ENCODE measurements around the gene LRRC27. TPM values are rescaled to one million over a fixed set of nuclear protein-coding genes. Genes with fewer than 3 reads are reported as not detected.

Gene LRRC27
- total and polyA plus RNA-seq, 10 donors, result 6.1 to 29.9 (median 16.6) TPM

GRCh38 chr10:132329565-132330485, 2.2 kb upstream of the LRRC27 start:
- TF ChIP-seq CTCF (IDR thresholded peaks at IDR 0.05 in 8 of 11, conservative IDR thresholded peaks at IDR 0.05 in 3 of 11), result no peak
- TF ChIP-seq POLR2A (IDR thresholded peaks at IDR 0.05), result no peak
- peak in 2 of 3 donors; percentile 24 to 37 for TF ChIP-seq POLR2AphosphoS5 (IDR thresholded peaks at IDR 0.05)
- intact Hi-C loops (cut with DNase I; ENCODE audit: low total_unique reads), result no loop called here
- Histone ChIP-seq H3K9me3 (no peaks in the 10 kb centered on the region), H3K36me3 (peaks cover 0 to 41% (median 4%) of the 10 kb centered on the region in 6 donors), H3K4me3 (peak overlapping the region; percentile 28 to 95 (median 86)), H3K27ac (peak overlapping the region; percentile 46 to 97 (median 78)), H3K4me1 (peaks cover 11 to 80% (median 50%) of the 10 kb centered on the region in 6 donors), H3K27me3 (replicated peaks in 1 of 7) (no peaks in the 10 kb centered on the region)
- peak; percentile 80 for DNase-seq
- 19 to 27% (median 22%) methylated on average over 23 of the region's 23 CpGs for WGBS, 5 donors

GRCh38 chr10:132330486-132330833, 1.5 kb upstream of the LRRC27 start:
- Histone ChIP-seq H3K27me3 (replicated peaks in 1 of 7) (no peaks in the 10 kb centered on the region), H3K27ac (peak overlapping the region; percentile 46 to 97 (median 78)), H3K9me3 (no peaks in the 10 kb centered on the region), H3K4me3 (peak overlapping the region; percentile 70 to 95 (median 87)), H3K4me1 (peaks cover 11 to 84% (median 50%) of the 10 kb centered on the region in 6 donors), H3K36me3 (peaks cover 0 to 35% (median 4%) of the 10 kb centered on the region in 6 donors)
- TF ChIP-seq POLR2A (IDR thresholded peaks at IDR 0.05), result no peak
- TF ChIP-seq CTCF (IDR thresholded peaks at IDR 0.05 in 8 of 11, conservative IDR thresholded peaks at IDR 0.05 in 3 of 11), result no peak
- TF ChIP-seq POLR2AphosphoS5 (IDR thresholded peaks at IDR 0.05), result no peak
- DNase-seq, result no peak
- intact Hi-C loops (cut with DNase I; ENCODE audit: low total_unique reads), result no loop called here
- WGBS, 5 donors, result 52 to 72% (median 65%) methylated on average over 8 of the region's 8 CpGs

GRCh38 chr10:132332433-132332754, 401 bp downstream of the LRRC27 start:
- H3K27me3 ChIP-seq (replicated peaks in 1 of 7), result no peaks in the 10 kb centered on the region
- peak overlapping the region; percentile 81 to 97 (median 89) for H3K27ac ChIP-seq

More at GRCh38 chr10:132332433-132332754, 401 bp downstream of the LRRC27 start:
- Histone ChIP-seq H3K4me3 (peak overlapping the region; percentile 70 to 95 (median 87)), H3K9me3 (no peaks in the 10 kb centered on the region), H3K4me1 (peaks cover 12 to 90% (median 60%) of the 10 kb centered on the region in 6 donors), H3K36me3 (peaks cover 0 to 16% (median 0%) of the 10 kb centered on the region in 6 donors)
- intact Hi-C loops (cut with DNase I; ENCODE audit: low total_unique reads), result no loop called here
- 8 to 15% (median 10%) methylated on average over 15 to 16 of the region's 16 CpGs for WGBS, 5 donors
- TF ChIP-seq POLR2AphosphoS5 (IDR thresholded peaks at IDR 0.05) (peak in 2 of 3 donors; percentile 71 to 73), POLR2A (IDR thresholded peaks at IDR 0.05) (no peak), CTCF (IDR thresholded peaks at IDR 0.05 in 8 of 11, conservative IDR thresholded peaks at IDR 0.05 in 3 of 11) (no peak)
- DNase-seq, result no peak

Data from spleen (tissue), 11 donors.